B cell (primary cell): ENCODE measurements around the gene WBP1L.

Source experiments
- CTCF ChIP-seq: fragments of 200-600 bp; IDR thresholded peaks from one replicate; pipeline ENCODE4 v1.8.0; 2022; ENCODE audit warnings: antibody characterized with exemption, mild to moderate bottlenecking
- EZH2 ChIP-seq: IDR thresholded peaks from 2 replicates; pipeline ENCODE4 v1.6.1; 2012; ENCODE audit warnings: borderline replicate concordance, low read depth, mild to moderate bottlenecking, moderate library complexity, low read length; ENCODE audit not compliant: insufficient read depth, poor library complexity, severe bottlenecking

GRCh38 chr10:102723989-102724388, 19.8 kb upstream of the WBP1L start:
- TF ChIP-seq CTCF (no peak), EZH2 (no peak)
